K562 (cell line): ENCODE measurements around the gene MGAT1. TPM values are rescaled to one million over a fixed set of nuclear protein-coding genes. Genes with fewer than 3 reads are reported as not detected.

Experiments
- ARID1B ChIP-seq: fragments of 450-650 bp; IDR thresholded peaks from 2 replicates; pipeline ENCODE4 v1.6.1; 2016; ENCODE audit warnings: antibody characterized with exemption, mild to moderate bottlenecking, inconsistent platforms
- CBX3 ChIP-seq, 2 experiments: IDR thresholded peaks; 1 replicate in 1 of 2; 2 replicates in 1 of 2; pipeline ENCODE4 v1.6.1; 2012; ENCODE audit warnings: inconsistent platforms in 2 of 2, low read length in 2 of 2, borderline replicate concordance in 1 of 2, control low read depth in 1 of 2
- ELF1 ChIP-seq: fragments of 200-800 bp; sonication (Bioruptor generic); IDR thresholded peaks from 2 replicates; pipeline ENCODE4 v1.6.1; 2016; ENCODE audit warnings: missing genetic modification characterization, missing compliant biosample characterization
- KDM5B ChIP-seq: fragments of 200-600 bp; sonication (generic); IDR thresholded peaks from 2 replicates; pipeline ENCODE4 v1.6.1; 2012; ENCODE audit warnings: low read depth, mild to moderate bottlenecking, moderate library complexity, low read length, control low read depth, inconsistent platforms; ENCODE audit not compliant: insufficient replicate concordance
- KLF13 ChIP-seq: fragments of 450-650 bp; IDR thresholded peaks from 2 replicates; pipeline ENCODE4 v1.6.1; 2016; ENCODE audit warnings: missing genetic modification characterization, low read depth, mild to moderate bottlenecking, missing compliant biosample characterization, moderate library complexity, borderline replicate concordance
- MAFF ChIP-seq: IDR thresholded peaks from 2 replicates; pipeline ENCODE4 v1.6.1; 2012; ENCODE audit warnings: low read length, improper control_type of control experiment
- NCOA2 ChIP-seq, 2 experiments: fragments of 450-650 bp; IDR thresholded peaks; 2 replicates each; pipeline ENCODE4 v1.6.1; 2018; ENCODE audit warnings: mild to moderate bottlenecking in 2 of 2, moderate library complexity in 1 of 2; ENCODE audit not compliant: partially characterized antibody in 2 of 2
- PHTF2 ChIP-seq: fragments of 250-450 bp; sonication (Bioruptor Pico); IDR thresholded peaks from 2 replicates; pipeline ENCODE4 v1.5.0; 2021; ENCODE audit warnings: mild to moderate bottlenecking
- RBM39 ChIP-seq: fragments of 200-400 bp; formaldehyde crosslinking; optimal IDR thresholded peaks from 2 replicates; pipeline ENCODE3; 2018; ENCODE audit warnings: low read depth, low read length
- SMAD1 ChIP-seq: fragments of 150-350 bp; IDR thresholded peaks from 2 replicates; pipeline ENCODE4 v1.6.1; 2014; ENCODE audit warnings: low read length, low read depth; ENCODE audit not compliant: partially characterized antibody
- SMC3 ChIP-seq: conservative IDR thresholded peaks from 2 replicates; pipeline ENCODE4 v1.6.1; 2011; ENCODE audit warnings: low read depth, low read length, improper control_type of control experiment; ENCODE audit not compliant: insufficient read depth
- STAT5B ChIP-seq: fragments of 250-450 bp; sonication (Bioruptor Pico); IDR thresholded peaks from 2 replicates; pipeline ENCODE4 v1.8.0; 2021; ENCODE audit warnings: mild to moderate bottlenecking, inconsistent platforms
- TSC22D4 ChIP-seq: fragments of 450-650 bp; IDR thresholded peaks from 2 replicates; pipeline ENCODE4 v1.6.1; 2016; ENCODE audit warnings: missing genetic modification characterization, missing biosample characterization, control low read depth
- WHSC1 ChIP-seq: IDR thresholded peaks from one replicate; pipeline ENCODE4 v1.6.1; 2012; ENCODE audit warnings: low read length, control low read depth, inconsistent platforms
- ZBTB17 ChIP-seq: fragments of 450-650 bp; formaldehyde crosslinking; IDR thresholded peaks from 2 replicates; pipeline ENCODE4 v1.4.0; 2020; ENCODE audit warnings: mild to moderate bottlenecking
- polyA plus RNA-seq, 8 experiments: library from polyadenylated mRNA; depleted of rRNA in 4 of 8; stranded (reverse) in 5 of 8; unstranded in 3 of 8; fragments of >200 nt; fragmentation: Nextera tagmentation in 2 of 8; fragmentation: Illumina TruSeq in 1 of 8; extraction: Ambion mirVana in 2 of 8; extraction: Trizol in 1 of 8; gene quantifications; 2 replicates each; pipeline versions ENCODE4 v1.2.1 to v1.2.3, GENCODE V29; 2011 to 2014; ENCODE audit warnings: inconsistent platforms in 1 of 8, missing spikeins in 1 of 8
- total RNA-seq, 7 experiments: library from RNA; depleted of rRNA in 6 of 7; stranded (reverse); fragments of >200 nt in 6 of 7; fragmentation: Illumina TruSeq in 2 of 7; extraction: Trizol in 2 of 7; gene quantifications; 2 replicates each; pipeline versions ENCODE4 v1.2.1 to v1.2.3, GENCODE V29; 2011 to 2021; ENCODE audit warnings: low replicate concordance in 1 of 7
- TF ChIP-seq, protein P1 (sequence below): sonication (generic); formaldehyde crosslinking; IDR thresholded peaks from 2 replicates; pipeline ENCODE4 v1.9.0; 2022; ENCODE audit warnings: mild to moderate bottlenecking, missing genetic modification reagents
- TF ChIP-seq, protein P2 (sequence below): sonication (generic); formaldehyde crosslinking; IDR thresholded peaks from 2 replicates; pipeline ENCODE4 v1.8.0; 2022; ENCODE audit warnings: mild to moderate bottlenecking, low read depth, missing genetic modification reagents
- TF ChIP-seq, protein P3 (sequence below): sonication (generic); formaldehyde crosslinking; IDR thresholded peaks from 2 replicates; pipeline ENCODE4 v1.8.1; 2023; ENCODE audit warnings: mild to moderate bottlenecking, missing genetic modification reagents
- TF ChIP-seq, protein P4 (sequence below): fragments of 250-450 bp; sonication (Bioruptor Pico); IDR thresholded peaks from 2 replicates; pipeline ENCODE4 v1.5.0; 2020; ENCODE audit warnings: mild to moderate bottlenecking, borderline replicate concordance
- TF ChIP-seq, protein P5 (sequence below): fragments of 450-650 bp; formaldehyde crosslinking; IDR thresholded peaks from 2 replicates; pipeline ENCODE4 v1.4.0; 2020; ENCODE audit warnings: mild to moderate bottlenecking, moderate library complexity

Gene MGAT1
- total and polyA plus RNA-seq, 9 of the 15 experiments (the other 6 are each of a cell fraction or from before 2014, with no cell fraction given), result 3.9 to 82.7 (median 44.5) TPM

DNA sequence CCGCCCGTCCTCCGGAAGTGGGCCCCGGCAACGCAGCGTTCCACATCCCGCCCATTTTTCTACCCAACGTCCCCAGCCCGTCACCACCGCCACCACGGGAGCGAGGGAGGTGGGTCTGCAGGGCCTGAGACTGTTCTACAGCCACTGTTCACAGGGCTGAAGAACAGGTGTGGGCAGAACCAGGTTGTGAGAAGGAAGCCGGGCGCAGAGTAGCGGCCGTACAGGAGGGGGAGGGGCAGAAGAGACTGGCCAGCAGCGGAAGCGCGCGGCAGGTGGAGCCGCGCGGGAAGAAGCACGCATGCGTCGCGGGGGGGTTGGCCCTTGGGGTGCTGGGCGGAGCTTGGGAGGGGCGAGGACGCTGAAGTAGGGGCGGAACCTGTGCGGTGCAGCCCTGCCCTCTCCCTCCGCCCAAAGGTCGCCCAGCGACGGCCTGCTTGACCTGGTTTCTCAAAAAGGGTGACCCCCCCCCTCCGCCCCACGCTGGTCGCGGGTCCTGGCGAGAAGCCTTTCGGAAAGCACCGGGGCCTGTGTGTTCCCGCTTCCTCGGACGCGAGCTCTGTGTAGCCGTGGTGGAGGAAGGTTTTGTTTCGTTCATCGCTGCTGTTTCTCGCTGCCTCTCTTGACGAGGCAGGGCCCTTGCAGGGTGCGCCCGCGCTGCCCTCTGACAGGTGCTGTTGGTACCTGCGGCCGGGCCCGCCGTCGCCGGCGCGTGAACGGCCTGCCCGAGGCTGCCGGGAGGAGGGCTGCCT lies 7.8 kb upstream of the MGAT1 start (continued):
- TF ChIP-seq SMC3 (no peak), ELF1 (tag) (no peak; the same call in 1 of the 2 replicates), KDM5B (peak; percentile 70), KLF13 (tag) (peak; percentile 60; the same call in 1 of the 2 replicates), ZBTB17 (CRISPR knock-in tag) (peak; percentile 72; the same call in 1 of the 2 replicates), SMAD1 (no peak), CBX3 (IDR thresholded peaks at IDR 0.05; ENCODE audit: borderline replicate concordance in 1 of 2, low read length in 2 of 2) (no peak), TSC22D4 (no peak), MAFF (no peak), STAT5B (CRISPR knock-in tag) (no peak), RBM39 (no peak), PHTF2 (CRISPR knock-in tag) (no peak), ARID1B (peak; percentile 53), WHSC1 (no peak), NCOA2 (IDR thresholded peaks at IDR 0.05; ENCODE audit: partially characterized antibody in 2 of 2) (no peak)
- TF ChIP-seq, protein P1, sequence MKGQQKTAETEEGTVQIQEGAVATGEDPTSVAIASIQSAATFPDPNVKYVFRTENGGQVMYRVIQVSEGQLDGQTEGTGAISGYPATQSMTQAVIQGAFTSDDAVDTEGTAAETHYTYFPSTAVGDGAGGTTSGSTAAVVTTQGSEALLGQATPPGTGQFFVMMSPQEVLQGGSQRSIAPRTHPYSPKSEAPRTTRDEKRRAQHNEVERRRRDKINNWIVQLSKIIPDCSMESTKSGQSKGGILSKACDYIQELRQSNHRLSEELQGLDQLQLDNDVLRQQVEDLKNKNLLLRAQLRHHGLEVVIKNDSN, result no peak; the same call in 1 of the 2 replicates
- TF ChIP-seq, protein P2, sequence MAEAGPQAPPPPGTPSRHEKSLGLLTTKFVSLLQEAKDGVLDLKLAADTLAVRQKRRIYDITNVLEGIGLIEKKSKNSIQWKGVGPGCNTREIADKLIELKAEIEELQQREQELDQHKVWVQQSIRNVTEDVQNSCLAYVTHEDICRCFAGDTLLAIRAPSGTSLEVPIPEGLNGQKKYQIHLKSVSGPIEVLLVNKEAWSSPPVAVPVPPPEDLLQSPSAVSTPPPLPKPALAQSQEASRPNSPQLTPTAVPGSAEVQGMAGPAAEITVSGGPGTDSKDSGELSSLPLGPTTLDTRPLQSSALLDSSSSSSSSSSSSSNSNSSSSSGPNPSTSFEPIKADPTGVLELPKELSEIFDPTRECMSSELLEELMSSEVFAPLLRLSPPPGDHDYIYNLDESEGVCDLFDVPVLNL (CRISPR knock-in tag), result peak; percentile 30; the same call in 1 of the 2 replicates
- TF ChIP-seq, protein P3, sequence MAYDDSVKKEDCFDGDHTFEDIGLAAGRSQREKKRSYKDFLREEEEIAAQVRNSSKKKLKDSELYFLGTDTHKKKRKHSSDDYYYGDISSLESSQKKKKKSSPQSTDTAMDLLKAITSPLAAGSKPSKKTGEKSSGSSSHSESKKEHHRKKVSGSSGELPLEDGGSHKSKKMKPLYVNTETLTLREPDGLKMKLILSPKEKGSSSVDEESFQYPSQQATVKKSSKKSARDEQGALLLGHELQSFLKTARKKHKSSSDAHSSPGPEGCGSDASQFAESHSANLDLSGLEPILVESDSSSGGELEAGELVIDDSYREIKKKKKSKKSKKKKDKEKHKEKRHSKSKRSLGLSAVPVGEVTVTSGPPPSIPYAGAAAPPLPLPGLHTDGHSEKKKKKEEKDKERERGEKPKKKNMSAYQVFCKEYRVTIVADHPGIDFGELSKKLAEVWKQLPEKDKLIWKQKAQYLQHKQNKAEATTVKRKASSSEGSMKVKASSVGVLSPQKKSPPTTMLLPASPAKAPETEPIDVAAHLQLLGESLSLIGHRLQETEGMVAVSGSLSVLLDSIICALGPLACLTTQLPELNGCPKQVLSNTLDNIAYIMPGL, result peak; percentile 47; the same call in 1 of the 2 replicates
- TF ChIP-seq, protein P4, sequence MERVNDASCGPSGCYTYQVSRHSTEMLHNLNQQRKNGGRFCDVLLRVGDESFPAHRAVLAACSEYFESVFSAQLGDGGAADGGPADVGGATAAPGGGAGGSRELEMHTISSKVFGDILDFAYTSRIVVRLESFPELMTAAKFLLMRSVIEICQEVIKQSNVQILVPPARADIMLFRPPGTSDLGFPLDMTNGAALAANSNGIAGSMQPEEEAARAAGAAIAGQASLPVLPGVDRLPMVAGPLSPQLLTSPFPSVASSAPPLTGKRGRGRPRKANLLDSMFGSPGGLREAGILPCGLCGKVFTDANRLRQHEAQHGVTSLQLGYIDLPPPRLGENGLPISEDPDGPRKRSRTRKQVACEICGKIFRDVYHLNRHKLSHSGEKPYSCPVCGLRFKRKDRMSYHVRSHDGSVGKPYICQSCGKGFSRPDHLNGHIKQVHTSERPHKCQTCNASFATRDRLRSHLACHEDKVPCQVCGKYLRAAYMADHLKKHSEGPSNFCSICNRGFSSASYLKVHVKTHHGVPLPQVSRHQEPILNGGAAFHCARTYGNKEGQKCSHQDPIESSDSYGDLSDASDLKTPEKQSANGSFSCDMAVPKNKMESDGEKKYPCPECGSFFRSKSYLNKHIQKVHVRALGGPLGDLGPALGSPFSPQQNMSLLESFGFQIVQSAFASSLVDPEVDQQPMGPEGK, result no peak
- TF ChIP-seq, protein P5, sequence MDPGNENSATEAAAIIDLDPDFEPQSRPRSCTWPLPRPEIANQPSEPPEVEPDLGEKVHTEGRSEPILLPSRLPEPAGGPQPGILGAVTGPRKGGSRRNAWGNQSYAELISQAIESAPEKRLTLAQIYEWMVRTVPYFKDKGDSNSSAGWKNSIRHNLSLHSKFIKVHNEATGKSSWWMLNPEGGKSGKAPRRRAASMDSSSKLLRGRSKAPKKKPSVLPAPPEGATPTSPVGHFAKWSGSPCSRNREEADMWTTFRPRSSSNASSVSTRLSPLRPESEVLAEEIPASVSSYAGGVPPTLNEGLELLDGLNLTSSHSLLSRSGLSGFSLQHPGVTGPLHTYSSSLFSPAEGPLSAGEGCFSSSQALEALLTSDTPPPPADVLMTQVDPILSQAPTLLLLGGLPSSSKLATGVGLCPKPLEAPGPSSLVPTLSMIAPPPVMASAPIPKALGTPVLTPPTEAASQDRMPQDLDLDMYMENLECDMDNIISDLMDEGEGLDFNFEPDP (CRISPR knock-in tag), result 0 out of 2 replicates have a peak, but pooled peaks have one; percentile 16
